ENCODE data around the gene MRPS34.

Gene MRPS34

DNA sequence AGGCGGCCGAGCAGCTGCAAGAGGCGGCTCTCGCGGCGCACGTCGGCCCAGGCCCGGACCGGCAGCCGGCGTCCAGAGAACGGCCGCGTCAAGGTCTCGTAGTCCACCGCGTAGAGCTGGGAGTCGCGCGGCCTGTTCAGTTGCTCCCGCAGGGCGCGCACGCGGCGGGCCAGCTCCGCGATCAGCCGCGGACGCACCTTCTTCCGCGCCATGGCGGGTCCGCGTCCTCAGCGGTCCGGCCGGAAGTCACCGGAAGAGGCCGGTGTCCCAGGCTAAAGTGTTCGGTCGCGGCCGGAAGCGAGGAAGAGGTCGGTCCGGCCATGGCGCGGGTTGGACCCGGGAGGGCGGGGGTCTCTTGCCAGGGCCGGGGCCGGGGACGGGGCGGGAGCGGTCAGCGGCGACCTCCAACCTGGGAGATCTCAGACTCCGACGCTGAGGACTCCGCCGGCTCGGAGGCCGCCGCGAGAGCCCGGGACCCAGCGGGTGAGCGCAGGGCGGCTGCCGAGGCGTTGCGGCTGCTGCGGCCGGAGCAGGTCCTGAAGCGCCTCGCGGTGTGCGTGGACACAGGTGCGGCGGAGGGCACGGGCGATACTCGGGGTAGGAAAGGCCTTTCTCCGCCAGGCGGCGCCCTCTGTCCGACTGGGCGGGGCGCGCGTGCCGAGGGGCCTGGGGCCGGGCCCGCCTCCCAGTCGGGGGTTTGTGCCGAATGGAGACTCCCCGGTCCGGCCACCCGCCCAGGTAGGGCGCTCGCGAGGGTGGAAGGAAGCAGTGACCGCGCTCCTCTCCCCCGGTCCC lies at the start of gene MRPS34:
TSS of gene MRPS34 (minus strand) at position 227 of the 795 bp plus-strand sequence. CDS start at position 212, 15 bp downstream.
- TF ChIP-seq, protein P1, sequence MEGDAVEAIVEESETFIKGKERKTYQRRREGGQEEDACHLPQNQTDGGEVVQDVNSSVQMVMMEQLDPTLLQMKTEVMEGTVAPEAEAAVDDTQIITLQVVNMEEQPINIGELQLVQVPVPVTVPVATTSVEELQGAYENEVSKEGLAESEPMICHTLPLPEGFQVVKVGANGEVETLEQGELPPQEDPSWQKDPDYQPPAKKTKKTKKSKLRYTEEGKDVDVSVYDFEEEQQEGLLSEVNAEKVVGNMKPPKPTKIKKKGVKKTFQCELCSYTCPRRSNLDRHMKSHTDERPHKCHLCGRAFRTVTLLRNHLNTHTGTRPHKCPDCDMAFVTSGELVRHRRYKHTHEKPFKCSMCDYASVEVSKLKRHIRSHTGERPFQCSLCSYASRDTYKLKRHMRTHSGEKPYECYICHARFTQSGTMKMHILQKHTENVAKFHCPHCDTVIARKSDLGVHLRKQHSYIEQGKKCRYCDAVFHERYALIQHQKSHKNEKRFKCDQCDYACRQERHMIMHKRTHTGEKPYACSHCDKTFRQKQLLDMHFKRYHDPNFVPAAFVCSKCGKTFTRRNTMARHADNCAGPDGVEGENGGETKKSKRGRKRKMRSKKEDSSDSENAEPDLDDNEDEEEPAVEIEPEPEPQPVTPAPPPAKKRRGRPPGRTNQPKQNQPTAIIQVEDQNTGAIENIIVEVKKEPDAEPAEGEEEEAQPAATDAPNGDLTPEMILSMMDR (IDR thresholded peaks at IDR 0.05) = peak; percentile 86

DNA sequence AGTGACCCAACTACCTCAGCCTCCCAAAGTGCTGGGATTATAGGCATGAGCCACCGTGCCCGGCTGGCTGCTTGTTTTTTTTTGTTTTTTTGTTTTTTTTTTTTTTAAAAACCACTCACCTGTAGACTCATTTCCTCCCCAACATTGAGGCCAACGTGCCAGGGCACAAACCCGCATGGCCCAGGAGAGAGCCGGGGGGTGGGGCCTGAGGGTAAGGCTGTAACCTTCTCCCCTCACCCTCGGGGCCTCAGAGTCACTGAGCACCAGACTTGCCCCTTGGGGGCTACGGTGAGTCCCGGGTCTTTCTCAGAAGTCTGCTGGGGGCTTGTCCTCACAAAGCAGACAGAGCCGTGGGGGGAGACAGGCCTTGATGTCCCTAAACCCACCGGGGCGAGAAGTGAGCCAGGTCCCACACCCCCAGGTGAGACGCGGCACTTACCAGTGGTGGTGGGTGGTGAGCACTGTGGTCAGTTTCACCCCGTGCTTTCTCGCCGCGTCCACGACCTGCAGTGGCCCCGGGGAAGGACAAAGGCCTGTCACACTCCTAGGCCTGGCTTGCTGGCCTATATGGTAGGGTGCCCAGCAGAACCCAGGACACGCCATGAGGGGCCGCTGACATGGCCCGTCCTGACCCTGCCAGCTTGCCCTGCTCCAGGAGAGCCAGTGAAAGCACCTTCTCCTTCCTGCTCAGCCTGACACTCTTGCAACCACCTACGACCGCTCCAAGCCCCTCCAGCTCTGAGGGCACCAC lies 49.1 kb upstream of the MRPS34 start:
- TF ChIP-seq, protein P1 (IDR thresholded peaks at IDR 0.05) = no peak

DNA sequence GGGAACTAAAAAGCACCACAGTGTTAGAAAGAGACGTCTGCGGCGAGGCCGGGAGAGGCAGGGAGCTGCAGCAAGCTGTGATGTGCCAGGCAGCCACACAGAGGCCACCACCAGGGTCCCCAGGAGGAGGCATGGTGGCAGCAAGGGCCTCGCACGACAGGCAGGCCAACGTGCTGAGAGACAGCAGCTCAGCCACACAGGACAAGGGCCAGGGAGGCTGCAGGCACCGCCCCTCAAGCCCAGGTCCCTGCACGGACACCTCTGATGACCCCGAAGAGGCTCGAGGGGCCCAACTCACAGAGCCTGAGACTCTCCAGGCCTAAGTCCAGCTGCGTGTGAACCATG lies 48.0 kb upstream of the MRPS34 start:
- TF ChIP-seq, protein P1 (IDR thresholded peaks at IDR 0.05) = no peak

DNA sequence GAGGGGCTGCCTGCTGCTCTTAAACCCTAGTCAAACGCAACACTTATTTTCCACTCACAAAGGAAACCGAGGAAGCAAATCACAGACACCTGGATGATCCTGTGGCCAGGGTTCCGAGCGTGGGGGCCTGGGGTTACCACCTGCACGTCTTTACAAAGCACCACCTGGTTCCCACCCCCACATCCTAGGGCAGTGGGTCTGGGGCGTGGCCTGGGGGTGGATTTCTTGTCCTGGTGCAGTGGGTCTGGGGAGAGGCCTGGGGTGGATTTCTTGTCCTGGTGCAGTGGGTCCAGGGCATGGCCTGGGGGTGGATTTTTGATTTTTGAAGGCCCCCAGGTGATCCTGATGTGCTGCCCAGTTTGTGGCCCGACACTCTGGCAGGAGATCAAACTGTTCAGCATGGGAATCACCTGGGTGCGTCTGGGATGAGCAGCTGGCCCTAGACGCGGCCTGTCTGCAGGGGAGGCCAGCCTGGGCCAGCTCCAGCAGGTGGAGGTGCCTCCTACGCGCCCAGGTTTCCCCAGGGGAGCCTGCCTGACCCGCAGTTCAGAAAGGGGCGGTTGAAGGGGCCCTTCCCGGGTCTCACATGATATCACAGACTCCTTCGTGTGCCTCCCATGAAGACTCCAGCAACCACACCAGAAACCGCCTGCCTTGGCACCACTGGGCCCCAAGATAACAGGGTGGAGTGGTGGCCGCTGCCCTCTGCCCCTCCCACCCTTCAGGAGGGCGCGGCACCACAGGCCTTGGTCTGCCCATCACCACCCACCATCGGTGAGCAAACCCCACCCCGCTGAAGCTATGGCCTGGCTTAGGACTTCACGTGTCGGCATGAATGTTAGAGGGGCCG lies 47.4 kb upstream of the MRPS34 start:
- TF ChIP-seq, protein P1 (IDR thresholded peaks at IDR 0.05) = no peak

DNA sequence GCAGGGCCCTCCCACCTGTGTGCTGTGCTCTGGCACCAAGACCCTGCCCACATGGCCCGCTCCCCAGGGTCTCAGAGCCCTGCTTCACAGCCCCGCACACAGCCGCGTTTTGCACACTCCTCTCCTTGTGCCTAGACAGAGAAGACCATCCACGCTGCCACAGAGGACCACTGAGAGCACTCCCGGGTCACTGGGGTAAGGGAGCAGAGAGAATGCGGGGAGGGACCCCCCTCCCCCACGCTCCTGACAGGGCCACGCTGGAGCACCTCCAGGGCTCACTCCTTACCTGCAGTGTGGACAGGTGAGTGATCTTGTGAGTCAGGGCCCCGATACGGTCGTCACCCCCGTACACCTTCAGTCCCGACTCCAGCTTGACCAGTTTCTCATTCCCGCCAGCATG lies 46.7 kb upstream of the MRPS34 start:
- TF ChIP-seq, protein P1 (IDR thresholded peaks at IDR 0.05) = no peak

DNA sequence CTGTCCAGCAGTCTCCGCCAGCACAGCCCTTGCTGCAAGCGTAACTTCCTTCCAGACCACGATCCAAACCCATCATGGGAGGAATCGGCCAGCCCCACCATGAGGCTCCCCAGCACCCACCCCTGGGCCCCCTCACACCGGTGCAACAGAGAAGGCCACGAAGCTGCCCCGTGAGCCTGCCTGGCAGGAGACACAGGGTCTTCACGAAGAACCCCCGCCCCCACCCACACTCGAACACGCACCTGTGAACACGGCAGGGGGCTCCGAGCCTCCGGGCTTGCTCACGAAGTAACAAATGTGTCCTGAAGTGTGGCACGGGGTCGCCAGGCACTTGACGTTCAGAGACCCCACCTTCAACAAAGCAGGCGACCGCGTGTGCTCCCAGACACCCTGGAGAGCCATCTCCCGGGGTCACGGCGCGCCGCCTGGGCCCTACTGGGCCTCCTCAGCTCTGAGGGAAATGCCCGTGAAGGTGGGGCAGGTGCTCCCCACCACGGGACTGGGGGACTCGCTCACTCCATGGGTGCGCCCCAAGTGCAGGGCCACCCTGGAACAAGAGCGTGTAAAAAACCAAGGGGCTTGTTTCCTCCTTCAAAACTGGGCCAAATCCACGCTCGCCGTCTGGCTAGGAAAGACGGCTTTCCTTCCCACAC lies 46.1 kb upstream of the MRPS34 start:
- TF ChIP-seq, protein P1 (IDR thresholded peaks at IDR 0.05) = no peak
